NK-92 treated with Interleukin-12 subunit alpha and Interleukin-12 subunit beta, amount 100 ng/mL, for 24 hours (cell line): Measurements from ENCODE around the gene FHL3.

Source experiments
- DNase-seq: peaks from one replicate; lab custom pipeline; 2025; lab: John Stamatoyannopoulos, UW

FHL3 gene

GRCh38 chr1:38005195-38006007 is at the start of gene FHL3:
FHL3 (minus strand) TSS chr1:38005514; CDS start chr1:37999412, 6,102 bp downstream.
- no peak for DNase-seq

DNA sequence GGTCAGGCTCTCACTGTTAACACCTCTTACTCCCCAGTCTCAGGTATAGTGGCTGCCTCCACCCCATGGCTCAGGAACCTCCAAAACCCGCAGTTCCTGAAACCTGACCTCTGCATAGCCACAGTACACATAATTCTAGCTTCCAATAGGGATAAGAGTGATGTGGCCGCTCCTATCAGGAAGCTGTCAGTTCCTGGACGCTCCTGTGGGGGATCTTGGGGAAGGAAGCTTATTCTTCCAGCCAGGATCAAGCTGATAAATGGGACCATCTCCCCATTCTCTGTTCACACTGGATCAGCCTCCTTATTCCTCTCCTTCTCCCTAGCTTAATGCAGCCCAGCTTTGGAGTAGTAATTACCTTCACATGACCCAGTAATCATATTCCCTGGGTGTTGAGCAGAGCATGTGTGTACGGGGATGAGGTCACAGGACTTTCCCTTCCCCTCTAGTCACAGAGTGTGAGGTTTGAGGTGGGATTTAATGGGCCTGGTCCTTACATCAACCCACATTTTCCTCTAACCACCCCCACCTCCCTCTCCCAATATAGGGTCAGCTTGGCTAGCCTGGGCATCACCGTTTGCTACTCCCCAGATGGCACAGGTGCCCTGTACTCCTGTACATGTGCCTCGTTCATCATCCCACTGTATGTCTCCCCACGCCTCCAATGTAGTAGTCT is 48.2 kb upstream of the FHL3 start:
- no peak for DNase-seq

- no peak for DNase-seq
Observed at GRCh38 chr1:38052750-38053415, 47.6 kb upstream of the FHL3 start.

DNA sequence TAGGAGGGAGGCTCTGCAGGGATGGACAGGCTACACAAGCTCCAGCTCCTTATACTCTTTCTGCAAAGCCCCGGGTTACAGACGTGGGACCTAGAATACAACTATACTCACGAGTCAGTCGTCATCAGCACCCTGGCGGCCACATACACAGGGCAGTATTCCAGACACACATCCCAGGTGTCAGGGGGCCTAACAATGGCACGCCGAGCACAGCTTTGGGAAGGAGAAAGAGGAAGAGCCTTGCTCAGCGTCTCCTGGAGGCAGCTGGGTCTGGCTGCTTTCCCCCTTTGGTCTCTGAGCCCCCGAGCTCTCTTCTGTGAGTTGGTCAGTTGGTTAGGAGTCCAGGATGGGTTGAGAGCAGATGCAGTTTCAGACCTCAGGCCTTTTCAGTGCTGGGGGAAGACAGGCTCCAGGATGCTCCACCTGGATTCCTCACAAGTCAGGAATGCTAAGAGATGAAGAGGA is 45.8 kb upstream of the FHL3 start:
- DNase-seq = no peak

GRCh38 chr1:38050397-38051078 is 45.2 kb upstream of the FHL3 start:
- no peak for DNase-seq

DNA sequence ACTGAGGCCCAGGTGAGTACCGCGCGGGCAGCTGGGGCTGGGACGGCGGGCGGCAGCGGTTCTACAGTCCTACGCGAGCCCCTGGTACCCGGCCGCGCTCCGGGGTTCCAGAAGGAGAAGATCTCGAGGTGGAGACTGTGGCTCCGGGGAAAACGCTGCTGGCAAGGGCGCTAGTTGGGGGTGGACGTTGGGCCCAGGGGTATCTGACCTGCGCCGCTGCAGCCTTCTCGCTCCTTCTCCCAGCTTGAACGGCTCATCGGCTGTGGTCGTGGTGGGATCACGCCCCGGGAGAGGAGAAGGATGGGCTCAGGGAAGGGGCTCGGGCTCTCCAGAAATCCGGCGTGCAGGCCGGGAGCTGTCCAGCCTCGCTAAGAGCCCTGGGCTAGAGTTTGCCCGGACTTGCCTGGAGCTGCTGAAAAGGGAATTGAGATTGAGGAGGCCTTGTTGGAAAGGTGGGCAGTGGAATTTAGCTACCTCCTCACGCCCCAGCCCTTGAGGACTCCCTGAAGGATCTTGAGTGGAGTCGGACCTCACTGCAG is 42.4 kb upstream of the FHL3 start:
- DNase-seq = no peak

- no peak for DNase-seq
Observed at GRCh38 chr1:38046884-38047602, 41.7 kb upstream of the FHL3 start.

DNA sequence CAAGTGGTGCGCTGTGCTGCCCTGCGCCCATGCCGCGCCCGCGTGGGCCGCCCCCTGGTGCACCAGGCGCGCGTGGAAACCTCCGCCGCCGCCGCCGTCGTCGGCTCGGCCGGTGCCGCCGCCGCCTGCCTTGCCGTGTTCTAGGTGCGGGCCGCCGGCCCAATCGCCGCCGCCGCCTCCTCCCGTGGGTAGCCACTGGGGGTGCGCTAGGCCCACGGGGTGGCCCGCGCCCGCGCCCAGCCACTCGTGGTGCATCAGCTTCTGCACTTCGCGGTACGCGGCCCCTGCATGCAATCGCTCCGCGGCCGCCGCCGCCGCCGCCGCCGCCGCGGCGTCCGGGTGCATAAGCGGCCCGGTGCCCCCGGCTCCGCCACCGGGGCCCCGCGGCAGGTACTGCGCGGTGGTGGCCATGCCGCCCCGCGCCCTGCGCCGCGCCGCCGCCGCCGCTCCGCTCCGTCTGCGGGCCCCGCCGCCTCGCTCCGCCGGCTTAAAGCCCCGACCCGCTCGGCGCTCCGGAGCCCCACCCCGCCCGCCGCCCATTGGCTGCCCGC is 41.1 kb upstream of the FHL3 start, which contains the start of gene POU3F1:
Gene POU3F1 (minus strand): TSS at position 461 of the 551 bp plus-strand sequence. CDS start 50 bp downstream, at position 411.
- DNase-seq = no peak

GRCh38 chr1:38045401-38046332 is 40.4 kb upstream of the FHL3 start:
- no peak for DNase-seq

GRCh38 chr1:38044221-38045215 is 39.2 kb upstream of the FHL3 start:
- DNase-seq = no peak

GRCh38 chr1:38043036-38043747 is 37.9 kb upstream of the FHL3 start:
- no peak for DNase-seq

- DNase-seq = no peak
Observed at GRCh38 chr1:38041936-38042834, 36.9 kb upstream of the FHL3 start.

- DNase-seq = no peak
Observed at GRCh38 chr1:38039331-38040088, 34.2 kb upstream of the FHL3 start.

DNA sequence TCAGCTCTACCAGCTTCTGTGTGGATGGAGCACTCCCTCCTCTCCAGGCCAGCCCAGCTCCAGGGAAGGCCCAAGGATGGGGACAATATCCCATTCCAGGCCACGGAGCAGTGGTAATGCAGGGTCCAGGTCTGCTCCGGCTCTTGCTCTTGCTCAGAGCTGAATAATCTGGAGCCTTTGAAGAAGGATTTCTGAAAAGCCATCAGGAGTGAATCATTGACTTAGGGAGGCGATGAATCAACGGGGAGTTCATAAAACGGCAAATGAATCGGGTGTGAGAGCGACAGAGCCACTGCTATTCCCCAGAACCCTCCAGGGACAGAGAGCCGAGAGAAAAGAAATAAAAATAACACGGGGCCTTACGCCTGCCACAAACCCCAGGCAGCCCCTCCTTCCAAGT is 33.5 kb upstream of the FHL3 start:
- DNase-seq = no peak

- DNase-seq = no peak
Observed at GRCh38 chr1:38037221-38037939, 32.1 kb upstream of the FHL3 start.
